AG20443 (cell line): ENCODE results near the gene GRID2.

Experiments
- DNase-seq: peaks from one replicate; pipeline ENCODE4 v3.0.0; 2012; ENCODE audit warnings: low spot score, mixed read lengths

GRID2 gene

GRCh38 chr4:92524131-92524530 is 220.4 kb downstream of the GRID2 start:
- DNase-seq = no peak

DNA sequence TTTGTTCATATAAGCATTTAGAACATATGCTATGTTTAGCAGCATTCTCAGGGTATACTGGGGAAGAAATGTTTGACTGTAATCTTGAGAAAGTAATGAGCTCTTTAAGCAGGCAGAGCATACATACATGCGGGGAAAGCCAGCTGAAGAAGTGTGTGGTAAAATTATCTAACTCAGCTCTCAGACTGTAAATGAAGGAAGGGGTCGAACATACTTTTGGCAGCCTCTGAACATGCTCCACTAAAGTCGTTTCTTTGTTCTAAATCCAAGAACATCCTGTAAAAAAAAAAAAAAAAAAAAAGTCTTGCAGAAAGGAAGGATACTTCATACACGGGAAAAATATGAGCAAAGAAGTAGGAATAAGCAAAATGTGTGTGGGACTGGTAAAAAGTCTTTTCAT is 224.8 kb downstream of the GRID2 start:
- DNase-seq = no peak

DNA sequence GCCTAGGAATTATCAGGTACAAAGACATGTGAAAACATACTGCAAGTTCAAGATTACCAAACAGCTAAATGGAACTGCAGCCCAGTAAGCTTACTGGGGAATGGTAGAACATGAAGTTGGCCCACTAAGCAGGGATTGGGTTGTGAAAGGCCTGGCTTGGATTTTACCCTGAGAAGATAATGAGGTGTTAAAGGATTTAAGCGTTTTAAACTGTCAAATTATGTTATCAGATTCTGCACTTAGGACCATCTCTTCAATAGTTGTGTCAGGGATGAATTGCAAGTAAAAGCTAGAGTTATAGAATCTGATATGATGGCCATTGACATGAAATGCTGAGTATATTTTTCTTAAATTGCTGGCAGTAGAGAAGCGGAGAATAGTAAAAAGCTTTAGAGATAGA is 225.7 kb downstream of the GRID2 start:
- DNase-seq = no peak

GRCh38 chr4:92535599-92535998 is 231.8 kb downstream of the GRID2 start:
- DNase-seq = no peak

DNA sequence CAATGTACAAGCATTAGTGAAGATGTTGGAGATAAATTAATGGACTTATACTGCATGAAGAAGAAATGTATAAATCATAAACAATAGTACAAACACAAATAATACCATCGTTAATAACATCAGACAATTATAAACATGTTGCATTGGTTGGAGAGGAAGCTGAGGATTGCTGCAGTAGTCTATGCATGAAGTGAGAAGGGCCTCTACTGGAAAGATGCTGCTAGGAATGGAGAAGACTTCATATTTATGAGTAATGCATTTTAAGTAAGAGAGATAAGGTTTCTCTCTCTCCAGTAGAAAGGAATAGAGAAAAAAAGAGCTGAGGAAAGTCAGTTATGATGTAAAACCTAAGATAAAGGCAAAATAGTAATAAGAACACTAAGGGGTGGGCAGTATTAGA is 247.8 kb downstream of the GRID2 start:
- no peak for DNase-seq

DNA sequence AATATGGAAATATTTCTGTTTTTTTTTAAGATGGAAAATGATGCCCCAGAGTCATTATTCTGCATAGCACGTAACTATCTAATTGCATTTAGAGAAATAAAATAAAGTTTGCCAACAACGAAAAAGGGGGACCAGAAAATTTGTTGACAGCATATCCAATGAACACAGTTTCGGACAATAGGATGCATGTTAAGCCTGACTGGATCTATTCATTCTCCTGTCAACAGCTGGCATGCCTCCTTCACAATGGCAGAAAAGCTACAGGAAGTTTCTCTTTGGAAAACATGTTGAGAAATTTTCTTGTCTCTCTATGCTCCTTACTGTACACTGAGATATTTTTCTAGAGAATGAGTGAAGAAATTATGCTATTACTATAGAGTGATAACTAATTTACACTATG is 262.5 kb downstream of the GRID2 start:
- no peak for DNase-seq

DNA sequence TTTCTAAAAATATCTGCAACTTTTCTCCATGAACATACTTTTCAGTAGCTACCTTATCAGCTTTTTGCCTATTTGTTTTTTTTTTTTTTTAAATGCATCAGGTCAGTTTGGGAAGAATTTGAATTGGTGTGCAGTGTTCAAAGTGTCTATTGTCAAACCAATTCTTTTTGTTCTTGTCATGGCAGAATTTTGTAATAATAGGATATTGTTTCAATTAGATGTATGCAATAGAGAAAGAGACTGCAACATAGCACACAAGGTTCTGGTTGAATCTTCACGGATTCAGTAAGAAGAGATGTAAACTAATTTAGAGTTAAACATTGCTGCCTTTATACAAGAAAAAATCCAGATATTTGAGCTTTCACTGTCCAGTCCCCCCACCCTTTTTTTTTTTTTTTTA is 277.1 kb downstream of the GRID2 start:
- no peak for DNase-seq

DNA sequence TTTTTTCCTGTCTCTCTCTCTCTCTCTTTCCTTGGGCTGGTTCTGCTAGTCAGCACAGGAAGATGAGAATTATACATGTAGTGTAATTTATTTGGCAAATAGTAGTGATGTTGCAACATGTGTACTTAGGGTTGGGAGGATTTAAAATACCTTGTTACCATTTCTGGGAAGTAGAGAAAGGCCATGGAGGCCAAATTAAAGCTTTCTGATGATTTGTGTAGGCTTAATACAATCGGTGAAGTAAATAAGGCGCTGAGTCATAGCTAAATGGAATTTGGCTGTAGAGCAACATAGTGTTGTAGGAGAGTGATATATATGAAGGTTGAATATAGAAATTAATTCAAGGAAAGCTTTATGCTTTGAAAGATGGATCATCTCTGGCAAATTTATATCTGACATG is 295.3 kb downstream of the GRID2 start:
- DNase-seq = no peak

DNA sequence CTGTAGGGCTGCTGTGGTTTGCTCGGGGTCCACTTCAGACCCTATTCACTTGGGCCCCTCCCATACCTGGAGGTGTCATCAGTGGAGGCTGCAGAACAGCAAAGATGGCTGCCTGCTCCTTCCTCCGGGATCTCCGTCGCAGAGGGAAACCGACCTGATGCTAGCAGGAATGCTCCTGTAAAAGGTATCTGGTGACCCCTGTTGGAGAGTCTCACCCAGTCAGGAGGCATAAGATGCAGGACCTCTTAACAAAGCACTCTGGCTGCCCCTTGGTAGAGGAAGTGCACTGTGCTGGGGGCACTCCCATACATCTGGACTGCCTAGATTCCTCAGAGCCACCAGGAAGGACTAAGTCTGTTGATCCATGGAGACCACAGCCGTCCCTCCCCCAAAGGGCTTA is 296.9 kb downstream of the GRID2 start:
- DNase-seq = no peak

DNA sequence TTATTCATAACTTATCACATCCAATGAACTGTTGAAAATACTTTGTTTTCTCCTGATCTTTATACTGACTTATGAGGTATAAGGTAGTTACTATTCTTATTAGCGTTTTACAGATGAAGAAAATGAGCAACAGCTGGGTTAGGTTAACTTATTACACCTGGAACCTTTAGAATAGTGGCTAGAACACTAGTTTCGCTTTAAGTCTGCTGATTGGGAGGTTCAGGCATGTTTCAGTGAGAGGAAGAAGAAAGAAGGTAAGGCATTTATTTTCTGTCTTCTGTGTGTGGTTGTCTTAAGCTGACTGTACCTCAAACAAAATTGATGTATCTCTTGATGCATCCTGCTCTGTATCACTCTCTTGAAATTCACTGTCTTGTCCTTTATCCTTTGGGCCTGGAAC is 302.5 kb downstream of the GRID2 start:
- no peak for DNase-seq

DNA sequence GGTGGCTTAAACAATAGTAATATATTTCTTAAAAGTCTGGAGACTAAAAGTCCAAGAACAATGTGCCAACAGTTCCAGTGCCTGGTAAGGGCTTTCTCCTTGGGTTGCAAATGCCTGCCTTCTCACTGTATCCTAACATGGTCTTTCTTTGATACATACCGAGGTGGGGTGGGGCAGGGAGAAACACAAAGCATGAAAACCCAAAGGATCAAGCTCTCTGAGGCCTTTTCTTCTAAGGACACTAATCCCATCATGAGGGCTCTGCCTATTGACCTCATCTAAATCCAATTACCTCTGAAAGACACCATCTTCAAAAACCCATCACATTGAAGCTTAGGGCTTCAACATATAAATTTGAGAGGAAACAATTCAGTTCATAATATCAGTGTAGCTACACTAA is 311.3 kb downstream of the GRID2 start:
- no peak for DNase-seq

- DNase-seq = no peak
Observed at GRCh38 chr4:92618968-92619367, 315.2 kb downstream of the GRID2 start.

GRCh38 chr4:92629302-92629701 is 325.5 kb downstream of the GRID2 start:
- DNase-seq = no peak

DNA sequence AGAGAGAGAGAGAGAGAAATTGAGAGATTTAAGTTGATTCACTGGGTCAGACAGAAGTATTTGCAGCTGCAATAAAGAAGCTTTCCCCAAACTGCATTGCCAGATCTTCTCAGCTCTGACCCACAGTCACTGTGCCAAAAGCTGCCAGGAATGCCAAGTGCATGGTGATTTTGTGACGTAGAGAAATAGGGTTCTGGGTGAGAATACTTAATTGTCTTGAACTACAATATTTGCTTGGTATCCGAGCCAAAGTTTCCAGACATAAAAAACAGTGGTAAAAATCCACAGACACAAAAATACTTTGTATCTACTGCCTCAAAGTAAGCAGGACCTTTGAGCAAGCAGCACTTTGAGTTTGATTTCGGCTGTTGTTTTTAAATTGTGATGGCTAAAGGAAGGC is 331.1 kb downstream of the GRID2 start:
- no peak for DNase-seq

- DNase-seq = no peak
Observed at GRCh38 chr4:92636038-92636806, 332.5 kb downstream of the GRID2 start.

DNA sequence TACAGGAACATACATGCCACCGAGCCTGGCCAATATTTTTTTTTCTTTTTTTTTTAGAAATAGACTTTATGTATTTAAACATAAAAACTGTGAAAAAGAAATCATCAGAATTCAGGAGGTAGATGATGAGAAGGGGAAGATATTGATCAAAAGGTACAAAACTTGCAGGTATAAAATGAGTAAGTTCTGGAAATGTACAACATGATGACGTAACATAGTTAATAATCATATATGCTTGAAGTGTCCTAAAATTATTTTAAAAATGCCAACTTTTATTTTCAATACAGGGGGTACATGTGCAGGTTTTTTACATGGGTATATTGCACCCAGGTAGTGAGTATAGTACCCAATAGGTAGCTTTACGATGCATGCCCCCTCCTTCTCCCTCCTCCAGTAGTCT is 337.6 kb downstream of the GRID2 start:
- no peak for DNase-seq

GRCh38 chr4:92646826-92647225 is 343.1 kb downstream of the GRID2 start:
- no peak for DNase-seq

- DNase-seq = no peak
Observed at GRCh38 chr4:92651536-92651935, 347.8 kb downstream of the GRID2 start.

GRCh38 chr4:92654084-92654483 is 350.3 kb downstream of the GRID2 start:
- DNase-seq = no peak

DNA sequence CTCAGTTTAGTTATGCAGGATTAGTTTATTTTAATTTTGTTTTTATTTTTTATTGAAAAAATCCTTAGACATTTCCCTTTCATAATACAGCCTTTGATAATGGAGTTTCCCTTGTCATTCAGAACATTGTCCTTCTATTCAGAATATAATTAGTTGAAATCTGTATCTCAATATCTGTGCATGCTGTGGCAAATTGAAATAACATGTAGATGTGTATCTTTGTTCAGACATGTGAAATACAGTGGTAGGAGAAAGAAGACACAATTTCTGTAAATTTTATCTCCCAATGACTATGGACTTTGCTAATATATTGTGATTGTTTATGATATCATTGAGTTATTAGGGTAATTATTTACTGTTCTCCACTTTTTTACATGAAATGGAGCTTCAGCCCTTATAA is 353.9 kb downstream of the GRID2 start:
- DNase-seq = no peak

DNA sequence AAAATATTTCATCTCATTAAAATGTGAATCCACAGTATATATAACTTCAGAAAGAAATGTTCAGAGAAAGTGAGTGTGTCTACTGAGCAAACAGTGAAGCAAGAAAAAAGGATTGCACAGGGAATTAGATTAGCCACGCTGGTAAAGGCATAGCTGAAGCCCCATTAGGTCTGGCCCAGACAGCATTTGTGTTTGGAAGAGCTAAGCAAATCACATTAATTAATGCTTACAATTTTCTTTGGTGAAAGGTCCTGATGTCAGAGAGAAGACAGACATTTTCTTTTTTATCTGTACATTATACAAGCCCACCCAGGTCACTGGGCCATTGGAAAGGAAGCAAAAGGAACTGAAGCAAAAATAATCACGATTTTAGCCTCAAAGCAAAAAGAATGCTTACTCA is 354.6 kb downstream of the GRID2 start:
- DNase-seq = no peak

DNA sequence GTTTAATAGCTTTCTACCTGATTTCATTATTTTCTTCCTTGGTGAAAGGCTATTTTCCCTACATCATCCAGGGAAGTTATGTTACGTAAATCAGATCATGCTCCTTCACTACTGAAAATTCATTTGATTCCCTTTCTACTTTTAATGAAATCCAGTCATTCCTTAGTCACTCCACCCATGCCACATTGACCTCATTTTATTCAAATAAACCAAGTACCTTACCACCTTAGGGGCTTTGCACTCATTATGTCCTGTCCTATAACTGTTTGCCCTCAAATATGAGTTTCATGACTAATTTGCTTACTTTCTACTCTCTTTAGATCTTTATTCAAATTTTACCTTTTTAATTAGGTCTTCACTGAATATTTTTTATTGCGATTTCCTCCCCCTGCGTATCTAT is 374.0 kb downstream of the GRID2 start:
- DNase-seq = no peak

DNA sequence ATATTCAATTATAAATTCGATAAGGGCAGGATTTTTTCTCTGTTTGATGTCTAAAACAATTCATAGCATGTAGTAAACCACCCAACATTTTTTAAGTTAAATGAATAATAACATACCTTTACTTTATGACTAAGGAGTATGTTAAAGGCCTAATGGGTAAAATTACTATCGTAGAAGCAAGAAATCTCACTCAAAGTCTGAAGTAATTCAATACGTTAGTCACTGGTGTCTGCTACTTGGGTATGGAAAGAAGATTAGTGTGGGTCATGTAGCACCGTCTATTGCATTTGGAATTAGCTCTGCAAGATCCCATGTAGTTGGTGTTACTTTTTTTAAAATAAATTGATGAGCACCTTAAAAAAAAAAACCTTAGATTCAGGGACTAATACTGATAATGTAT is 374.5 kb downstream of the GRID2 start:
- no peak for DNase-seq

- no peak for DNase-seq
Observed at GRCh38 chr4:92679149-92679548, 375.4 kb downstream of the GRID2 start.

DNA sequence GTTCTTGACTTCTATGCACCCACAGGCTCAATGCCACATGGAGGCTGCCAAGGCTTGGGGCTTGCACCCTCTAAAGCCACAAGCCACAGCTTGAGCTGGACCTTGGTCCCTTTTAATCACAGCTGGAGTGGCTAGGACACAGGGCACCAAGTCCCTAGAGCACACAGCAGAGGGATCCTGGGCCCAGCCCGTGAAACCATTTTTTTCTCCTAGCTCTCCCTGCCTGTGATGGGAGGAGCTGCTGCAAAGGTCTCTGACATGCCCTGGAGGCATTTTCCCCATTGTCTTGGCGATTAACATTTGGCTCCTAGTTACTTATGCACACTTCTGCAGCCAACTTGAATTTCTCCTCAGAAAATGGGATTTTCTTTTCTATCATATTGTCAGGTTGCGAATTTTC is 410.9 kb downstream of the GRID2 start:
- no peak for DNase-seq
